HG03432 (cell line): ENCODE measurements around the gene TMEM266.

Source experiments
- ATAC-seq: cut with Tn5 transposase; IDR thresholded peaks from one replicate; pipeline ENCODE4 v1.9.1; 2021; ENCODE audit warnings: mild to moderate bottlenecking, moderate library complexity; ENCODE audit not compliant: unreplicated experiment

The TMEM266 gene

DNA sequence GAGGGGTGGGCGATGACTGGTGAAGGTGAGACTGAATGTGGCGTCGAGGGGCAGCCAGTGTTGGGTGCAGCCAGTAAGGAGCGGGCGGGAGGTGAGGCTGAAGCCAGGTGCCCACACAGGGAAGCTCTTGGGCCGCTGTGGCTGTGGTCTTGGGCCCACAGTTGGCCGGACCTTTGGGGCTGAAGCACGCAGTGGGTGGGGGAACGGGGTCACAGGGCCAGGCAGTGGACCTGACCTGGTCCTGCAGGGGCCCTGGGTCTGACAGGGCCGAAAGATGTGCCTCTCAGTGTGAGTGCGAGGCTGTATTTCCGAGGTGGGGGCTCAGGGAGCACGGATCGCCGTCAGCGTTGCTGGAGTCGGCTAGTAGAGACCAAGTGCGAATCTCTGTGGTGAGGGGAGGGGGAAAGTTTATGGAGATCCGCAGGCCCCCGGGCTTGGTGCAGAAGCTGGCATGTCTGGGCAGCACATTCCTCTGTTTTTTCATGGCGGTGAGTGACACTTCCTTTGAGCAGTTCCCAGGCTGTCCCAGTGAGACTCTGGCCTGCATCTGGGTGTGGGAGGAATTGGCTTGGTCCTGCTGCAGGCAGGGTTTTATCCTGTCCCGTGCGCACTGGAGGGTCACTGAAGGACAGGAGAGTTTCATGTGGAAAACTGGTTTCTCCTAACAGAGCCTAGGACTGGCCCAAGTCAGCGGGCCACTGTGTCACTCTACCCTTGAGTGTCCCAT is 100.8 kb downstream of the TMEM266 start:
- no peak for ATAC-seq

DNA sequence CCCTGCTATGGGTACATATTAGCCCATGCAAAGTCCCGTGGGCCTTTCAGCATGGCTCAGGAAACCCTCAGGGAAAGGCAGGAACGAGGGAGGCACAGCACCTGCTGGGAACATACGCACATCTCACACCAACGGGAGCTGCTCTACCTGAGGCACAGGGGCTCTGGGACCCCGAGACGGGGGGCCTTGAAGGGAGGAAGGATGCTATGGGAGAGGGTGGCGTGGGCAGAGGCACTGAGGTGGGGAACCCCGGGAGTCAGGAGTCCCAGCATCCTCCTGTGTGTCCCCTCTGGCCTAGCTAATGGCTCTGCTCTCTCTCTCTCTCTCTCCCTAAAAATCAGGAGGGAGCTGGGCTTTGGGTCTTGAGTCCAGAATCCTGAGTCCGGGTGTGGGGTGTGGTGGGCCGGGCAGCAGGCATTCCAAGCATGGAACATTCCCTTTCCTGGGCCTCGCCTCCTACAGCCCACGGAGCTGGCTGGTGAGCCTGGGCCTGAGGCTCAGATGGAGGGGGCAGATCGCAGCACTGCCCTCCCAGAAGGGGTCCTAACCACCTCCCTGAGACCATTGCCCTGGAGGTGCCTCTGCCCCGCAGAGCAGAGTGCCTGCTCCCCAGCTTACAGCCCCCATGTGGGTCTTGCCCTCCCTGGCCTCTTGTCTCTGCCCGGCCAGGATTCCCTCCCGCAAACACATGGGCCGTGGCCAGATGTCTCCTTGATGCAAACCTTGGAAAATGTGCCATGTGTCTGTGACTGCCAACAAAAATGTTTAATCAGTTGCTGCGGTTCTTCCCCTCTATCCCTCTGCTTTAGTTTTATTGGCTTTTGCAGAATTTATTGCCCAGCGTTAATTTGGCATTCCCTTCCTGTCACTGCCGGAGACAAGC is 101.6 kb downstream of the TMEM266 start:
- no peak for ATAC-seq

DNA sequence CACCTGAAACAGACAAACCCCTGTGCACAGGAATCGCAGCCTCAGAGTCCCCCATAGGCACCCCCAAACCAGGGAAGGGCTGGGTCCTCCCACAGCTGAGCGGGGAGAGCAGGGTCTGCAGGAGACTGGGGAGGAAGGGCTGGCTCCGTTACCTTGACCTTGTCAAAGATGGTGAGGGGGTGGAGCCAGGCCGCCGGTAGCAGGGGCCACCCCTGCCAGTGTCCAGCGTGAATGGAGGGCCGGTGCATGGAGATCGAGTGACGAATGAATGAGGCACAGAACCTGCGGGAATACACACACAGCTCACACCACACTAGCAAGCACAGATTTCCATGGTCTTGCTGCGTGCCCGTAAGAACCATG is 102.2 kb downstream of the TMEM266 start:
- ATAC-seq: no peak

DNA sequence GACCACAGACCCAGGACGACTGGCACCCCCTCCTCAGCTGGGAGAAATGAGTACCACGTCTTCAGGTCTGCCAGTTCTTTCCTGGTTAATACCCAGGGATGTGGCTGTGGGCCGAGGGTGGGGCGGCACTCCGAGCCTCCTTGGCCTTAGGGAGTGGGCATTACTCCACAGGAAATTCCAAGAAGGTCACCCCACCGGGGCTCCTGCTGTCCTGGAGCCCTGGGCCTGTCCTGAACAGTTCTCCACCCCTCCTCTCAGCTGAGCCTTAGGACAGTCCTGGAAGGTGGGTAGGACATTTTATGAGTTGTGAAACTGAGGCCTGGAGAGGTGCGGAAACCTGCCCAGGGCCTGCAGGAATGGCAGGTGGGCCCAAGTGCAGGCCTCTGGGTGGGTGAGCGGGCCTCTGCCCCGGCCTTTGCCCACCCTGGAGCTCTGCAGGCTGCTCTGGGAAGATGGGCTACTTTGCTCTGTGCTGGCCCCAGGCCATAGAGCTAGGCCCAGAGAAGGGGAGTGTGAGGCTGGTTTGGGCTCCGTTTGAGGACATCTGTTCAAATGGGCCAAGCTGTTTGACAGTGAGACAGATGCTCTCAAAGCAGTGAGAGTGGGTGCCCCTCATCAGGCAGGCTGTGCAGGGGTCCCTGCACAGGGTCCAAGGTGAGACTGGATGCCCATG is 103.1 kb downstream of the TMEM266 start:
- no peak for ATAC-seq

DNA sequence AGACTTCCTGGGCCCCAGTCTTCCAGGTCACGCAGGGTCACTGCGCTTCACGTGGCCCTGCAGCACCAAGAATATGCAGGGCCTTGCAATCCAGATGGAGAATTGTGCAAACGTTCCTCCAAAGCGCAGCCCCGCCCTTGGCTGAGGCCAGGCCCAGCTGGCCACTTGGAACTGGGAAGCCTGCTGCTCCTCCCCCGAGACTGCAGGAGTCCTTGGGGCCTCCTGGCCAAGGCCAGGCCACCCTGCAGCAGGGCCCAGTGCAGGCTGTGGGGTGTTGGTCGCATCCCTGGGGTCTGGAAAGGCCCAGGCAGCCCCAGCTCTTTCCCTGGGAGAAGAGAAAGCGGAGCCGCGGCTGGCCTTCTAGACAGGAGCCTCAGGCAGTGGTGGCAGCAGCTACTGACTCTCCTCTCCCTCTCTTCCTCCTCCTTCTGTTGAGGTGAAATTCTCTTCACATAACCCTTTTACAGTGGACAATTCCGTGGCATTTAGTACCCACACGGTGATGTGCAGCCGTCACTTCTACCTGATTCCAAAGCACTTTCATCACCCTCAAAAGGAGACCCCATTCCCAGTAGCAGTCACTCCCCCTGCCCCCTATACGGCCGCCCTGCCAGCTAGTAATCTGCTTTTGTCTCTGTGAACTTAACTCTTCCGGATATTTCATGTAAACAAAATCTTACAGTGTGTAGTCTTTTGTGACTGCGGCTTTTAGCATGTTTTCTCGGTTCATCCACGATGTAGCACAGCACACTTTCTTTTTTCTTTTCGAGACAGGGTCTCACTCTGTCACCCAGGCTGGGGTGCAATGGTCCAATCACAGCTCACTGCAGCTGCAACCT is 103.9 kb downstream of the TMEM266 start:
- ATAC-seq: no peak

DNA sequence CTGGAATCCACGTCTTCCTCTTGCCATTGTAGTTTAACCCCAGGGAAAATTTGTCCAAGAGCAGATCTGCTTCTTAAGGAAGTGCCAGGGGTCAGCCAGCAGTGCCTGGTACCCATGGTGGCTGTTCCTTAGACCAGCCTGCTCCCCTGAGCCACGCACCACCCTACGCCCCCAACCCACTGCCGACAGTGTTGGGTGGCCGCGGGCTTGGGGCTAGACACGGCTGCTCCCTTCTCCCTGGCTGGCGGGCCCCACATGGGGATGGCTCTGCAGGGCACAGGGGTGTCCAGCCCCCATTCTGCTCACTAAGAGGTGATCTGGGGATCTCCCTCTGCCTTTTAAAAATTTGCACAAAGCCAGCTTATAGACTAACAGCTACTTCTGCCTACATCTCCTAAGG is 104.8 kb downstream of the TMEM266 start:
- no peak for ATAC-seq

DNA sequence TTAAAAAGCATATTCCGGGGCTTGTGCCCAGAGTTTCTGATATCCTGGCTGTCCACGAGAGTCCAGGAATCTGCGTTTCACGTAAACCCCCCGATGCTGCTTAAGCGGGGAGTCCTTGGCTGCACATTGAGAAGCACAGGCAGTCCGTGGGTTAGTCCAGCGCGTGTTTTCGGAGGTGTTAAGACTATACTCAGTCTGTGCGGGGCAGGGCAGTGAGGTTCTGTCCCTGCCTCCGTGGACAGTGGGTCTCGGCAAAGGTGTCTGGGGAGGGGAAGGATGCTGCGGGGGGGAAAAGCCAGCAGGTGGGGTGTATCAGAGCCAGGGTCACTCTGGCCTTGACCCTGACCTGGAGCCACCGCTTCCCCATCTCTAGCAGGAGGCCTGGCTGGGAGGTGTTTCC is 106.2 kb downstream of the TMEM266 start:
- no peak for ATAC-seq

DNA sequence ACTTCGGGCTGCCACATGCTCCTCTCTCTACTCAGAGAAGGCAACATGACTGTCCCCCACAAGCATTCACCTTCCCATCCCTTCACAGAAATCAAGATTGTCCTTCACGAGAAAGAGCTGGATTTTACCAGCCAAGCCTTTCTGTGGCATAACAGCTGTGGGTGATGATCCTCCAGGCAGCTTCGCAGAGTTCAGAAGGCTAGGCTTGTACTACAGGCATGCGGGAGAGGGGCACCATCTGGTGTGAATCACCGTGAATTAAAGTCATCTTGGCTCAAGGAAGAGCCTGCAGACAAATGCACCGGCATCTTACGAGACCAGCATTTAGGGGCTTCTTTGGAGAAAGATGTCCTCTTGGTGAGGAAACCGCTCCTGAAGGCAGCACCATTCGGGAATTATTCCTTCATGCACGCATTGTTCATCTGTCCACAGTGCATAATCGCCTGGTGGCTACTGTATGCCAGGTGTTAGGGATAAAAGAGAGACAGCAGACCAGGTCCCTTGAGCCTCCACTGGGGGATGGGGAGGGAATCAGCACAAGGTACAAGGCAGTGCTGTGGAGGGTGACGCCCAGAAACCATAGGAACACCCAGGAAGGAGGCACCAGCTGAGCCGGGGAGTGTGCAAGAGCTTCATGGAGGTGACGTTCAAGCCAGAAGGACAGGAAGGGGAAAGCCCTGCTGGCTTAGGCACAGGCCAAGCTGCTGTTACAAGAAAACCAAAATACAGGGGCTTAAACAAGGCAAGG is 108.6 kb downstream of the TMEM266 start:
- no peak for ATAC-seq

DNA sequence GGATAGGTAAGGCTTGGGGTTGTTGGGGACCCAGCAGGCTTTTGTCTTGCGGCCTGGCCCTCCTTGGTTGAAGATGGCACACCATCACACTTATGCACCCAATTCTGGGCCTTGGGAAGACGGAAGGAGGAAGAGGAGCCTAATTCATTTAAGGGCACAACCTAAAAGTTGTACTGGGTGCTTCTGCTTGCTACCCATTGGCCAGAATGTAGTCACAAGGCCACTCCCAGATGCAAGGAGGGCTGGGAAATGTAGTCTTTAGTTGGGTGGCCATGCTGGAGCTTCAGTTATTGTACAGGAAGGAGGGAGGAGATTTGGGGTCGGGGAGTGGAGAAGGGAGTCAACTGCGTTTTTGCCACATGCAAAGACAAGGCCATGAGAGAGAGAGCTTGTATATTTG is 109.2 kb downstream of the TMEM266 start:
- no peak for ATAC-seq

DNA sequence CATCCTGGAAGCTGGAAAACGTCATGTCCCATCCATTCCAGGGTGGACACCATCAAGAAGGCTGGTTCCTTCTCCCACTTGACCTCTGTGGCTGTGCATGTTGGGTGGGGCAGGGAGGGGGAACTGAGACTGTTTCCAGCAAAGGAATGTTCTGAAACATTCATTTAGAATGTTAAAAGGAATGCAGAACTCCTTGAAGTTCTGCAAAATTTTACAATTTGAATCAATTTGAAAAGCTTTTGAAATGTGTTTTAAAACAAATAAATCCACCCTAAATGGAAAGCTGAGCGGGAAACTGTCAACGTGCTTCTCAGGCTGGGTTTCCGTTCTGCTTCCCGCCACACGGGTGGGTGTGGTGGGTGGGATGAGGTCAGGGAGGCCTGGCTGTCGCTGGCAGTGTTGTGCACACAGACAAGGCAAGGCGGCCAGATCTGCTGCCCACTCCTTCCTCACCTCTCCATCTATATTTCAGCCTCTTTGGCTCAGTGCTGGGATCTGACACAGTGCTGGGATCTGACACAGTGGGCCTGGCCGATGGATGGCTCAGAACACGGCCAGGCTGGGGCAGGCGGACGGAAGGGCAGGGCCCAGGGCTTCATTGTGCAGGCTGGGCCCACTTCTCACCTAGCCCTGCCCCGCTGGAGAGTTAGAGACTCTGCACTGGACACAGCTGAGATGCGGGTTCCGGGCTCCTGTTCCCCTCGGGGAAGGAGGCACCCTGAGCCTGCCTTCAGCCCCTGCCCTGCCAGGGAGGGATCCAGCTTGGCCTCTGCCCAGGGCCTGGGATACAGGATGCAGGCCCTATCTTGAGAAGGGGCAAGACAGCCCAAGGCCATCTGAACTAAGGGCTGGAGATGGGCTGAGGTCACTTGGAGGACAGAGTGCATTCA is 110.4 kb downstream of the TMEM266 start:
- no peak for ATAC-seq

DNA sequence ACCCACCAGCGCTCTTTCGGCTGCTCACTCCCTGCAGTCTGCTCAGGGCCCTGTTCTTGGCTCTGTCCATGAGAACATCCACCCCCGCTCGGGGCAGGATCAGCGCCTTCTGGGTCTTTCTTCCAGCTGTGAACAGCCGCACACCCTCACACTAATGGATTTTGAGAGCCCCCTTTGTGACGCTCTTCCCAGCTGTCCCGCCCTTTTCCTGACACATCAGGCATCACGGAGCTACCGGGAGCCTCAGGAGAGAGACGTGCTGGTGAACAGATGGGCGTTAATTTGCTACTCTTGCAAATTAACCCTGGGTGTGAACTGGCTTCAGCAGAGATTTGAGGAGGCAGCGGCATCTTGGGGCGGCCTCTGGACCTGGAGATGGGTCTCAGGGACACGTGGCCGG is 113.0 kb downstream of the TMEM266 start:
- no peak for ATAC-seq

DNA sequence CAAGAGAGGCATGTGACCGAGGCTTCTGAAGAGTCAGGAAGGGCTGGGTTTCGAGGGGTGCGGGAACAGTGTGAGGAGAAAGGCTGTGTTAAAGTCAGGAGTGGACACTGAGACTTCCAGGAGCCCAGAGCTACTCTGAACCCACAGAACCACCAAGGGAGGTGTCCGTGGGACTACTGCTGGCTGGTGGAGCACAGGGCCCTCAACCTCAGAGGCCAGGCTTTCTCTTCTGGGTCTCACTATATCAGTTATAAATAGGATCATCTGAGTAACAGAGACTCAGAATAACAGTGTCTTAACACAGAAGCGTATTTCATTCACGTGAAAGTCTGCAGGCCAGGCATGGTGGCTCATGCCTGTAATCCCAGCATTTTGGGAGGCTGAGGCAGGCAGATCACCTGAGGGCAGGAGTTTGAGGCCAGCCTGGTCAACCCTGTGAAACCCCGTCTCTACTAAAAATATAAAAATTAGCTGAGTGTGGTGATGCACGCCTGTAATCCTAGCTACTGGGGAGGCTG is 113.6 kb downstream of the TMEM266 start:
- ATAC-seq: no peak

DNA sequence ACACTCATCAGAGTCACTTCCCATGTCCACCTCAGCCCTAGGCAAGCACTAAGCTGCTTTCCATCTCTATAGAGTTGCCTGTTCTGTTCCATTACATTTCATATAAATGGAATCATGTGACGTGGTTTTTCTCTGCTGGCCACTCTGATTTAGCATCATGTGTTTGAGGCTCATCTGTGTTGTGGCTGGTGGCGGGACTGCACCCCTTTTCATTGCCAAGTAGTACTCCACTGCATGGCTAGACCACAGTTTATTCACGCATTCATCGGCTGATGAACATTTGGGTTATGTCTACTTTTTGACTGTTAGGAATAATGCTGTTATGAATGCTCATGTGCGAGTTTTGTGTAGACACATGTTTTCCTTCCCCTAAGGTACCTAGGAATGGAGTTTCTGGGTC is 114.9 kb downstream of the TMEM266 start:
- no peak for ATAC-seq

DNA sequence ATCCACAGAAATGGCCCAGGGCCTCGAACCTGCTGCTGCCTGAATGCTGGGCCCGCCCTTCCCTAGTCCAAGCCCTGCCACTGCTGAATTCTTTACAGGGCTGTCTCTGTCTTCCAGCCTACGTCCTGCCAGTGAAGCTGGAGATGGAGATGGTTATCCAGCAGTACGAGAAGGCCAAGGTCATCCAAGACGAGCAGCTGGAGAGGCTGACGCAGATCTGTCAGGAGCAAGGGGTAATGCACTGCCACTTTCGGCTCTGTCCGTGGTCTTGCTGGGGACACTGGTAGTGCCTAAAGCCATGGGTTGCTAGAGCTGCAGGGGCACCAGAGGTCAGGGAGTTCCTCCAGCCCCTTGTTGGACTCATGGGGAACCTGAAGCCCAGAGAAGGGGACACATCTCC is 115.7 kb downstream of the TMEM266 start:
- ATAC-seq: no peak

DNA sequence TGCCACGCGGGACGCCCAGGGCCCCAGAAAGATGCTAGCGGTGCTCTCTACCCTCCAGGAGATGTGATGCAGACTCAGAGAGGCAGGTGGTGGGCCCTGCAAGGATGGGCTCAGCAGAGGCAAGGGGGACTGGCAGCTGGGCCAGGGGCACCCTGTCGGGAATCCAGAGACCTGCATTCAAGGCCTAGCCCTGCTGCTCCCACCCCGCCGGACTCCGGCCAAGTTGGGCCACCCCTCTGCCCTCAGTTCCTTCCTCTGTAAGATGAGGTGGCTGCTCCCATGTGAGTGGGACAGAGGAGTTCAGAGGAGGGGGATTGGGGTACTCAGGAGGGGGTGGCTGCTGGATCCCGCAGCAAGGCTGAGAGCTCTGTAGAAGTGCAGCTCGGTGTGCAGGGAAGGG is 116.3 kb downstream of the TMEM266 start:
- no peak for ATAC-seq

DNA sequence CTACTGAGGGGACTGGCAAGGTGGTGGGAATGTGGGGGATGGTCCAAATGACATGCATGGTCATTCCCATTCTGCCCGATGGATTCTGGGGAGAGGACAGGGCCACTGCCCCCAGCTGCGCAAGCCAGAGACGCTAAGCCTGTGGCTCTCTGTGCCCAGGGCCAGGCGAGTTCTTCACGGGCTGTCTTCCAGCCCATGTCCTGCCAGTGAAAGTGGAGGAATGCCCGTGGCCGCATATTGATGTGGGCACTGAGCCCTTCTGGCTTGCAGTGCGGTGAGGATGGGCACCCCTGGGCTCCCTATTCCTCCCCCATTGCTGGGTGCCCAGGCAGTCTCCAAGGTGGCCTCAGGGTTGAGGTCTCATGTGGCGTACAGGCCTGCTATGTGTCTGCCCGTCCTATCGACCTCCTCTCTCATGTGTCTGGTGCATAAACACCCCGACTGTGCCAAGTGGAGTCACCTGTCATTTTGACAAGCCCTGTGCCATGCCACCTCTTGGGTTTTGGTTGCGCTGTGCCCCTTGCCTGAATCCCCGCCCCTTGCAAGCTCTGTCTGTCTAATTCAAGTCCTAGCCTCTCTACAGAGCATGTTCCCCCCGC is 116.8 kb downstream of the TMEM266 start:
- no peak for ATAC-seq

DNA sequence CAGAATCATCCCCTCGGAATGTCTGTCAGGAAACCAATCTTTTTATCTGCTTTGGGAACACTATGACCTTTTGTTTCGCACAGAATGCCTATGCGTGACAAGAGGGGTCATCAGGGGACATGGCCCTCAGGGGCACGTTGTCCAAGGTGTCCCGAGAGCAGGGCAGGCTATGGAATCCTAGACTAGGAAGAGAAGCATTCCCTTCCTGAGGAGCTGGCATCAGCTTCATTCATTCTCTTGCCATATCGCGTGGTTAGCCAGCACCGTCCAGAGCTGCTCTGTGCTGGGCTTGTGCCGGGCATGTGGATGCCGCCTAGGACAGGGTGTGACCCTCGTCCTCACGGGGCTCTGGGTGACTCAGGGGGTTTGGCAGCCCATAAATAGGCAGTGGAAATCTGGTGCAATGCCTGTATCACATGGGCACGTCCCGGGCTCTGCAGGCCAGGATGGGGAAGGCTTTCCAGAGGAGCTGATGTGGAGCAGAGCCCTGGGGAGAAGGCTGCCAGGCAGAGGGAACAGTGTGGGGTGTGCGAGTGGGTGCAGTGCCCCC is 117.8 kb downstream of the TMEM266 start:
- no peak for ATAC-seq

DNA sequence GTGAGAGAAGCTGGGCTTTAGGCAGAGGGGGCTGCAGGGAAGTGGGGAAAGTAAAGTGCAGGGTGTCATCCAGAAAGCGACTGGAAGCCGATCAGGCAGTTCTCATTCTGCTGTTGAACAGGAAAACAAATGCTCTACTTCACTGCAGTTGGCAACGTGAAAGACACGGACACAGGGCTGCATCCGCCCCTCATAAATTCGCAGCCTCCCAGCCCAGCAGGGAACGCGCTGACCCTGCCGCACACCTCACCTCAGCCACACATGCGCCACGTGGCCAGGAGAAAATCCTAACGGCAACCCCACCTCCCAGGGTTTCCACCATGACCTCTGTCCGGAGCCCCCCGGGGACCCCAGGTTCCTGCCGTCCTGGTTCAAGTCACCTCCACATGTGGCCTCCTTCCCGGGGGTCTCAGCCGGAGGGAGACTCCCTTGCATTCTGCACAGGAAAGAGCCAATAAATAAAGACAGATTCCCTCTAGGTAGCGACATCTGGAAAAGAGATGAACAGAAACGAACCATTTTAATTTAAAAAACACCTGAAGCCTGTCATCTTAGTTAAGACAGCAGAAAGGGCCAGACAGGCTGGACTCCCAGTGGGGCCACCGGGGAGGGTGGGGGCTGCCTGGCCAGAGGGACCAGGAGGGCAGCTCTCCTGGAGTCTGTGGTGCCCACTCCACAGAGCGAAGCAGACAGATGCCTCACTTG is 118.7 kb downstream of the TMEM266 start:
- no peak for ATAC-seq
